ENCODE measurements around the gene STAMBPL1. TPM values are rescaled to one million over a fixed set of nuclear protein-coding genes. Genes with fewer than 3 reads are reported as not detected.
A peak's percentile ranks its signal among the peaks of the same experiment; 100 is the strongest.

STAMBPL1 gene
- total RNA-seq, 2 experiments from 2014 or later, result 39.7 to 45.4 TPM

DNA sequence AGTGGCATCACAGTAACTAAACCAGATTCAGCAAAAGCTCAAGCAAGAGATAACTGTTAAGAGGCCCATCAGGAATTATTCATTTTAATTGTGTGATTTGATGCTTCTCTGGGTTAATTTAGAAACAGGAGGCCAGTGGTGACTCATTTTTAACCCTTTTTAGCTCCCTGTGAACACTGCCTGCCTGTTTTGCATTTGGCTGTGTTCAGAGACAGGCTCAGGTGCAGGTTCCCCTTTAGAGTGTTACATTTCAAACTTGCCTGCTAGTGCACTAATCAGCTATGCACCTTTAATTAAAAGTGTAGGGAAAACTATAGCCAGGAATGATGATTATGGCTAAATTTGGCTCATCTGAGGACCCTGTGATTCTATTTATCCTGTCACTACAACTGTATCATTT lies 6.5 kb downstream of the STAMBPL1 start:
- no peaks in the 10 kb centered on the region for H3K27me3 Mint-ChIP-seq
- ChIA-PET POLR2A (interaction anchor here (1.6 kb wide), 1 partner anchor 115 kb away, joined by 5 read pairs; no protein-coding TSS in a partner anchor), CTCF (interaction anchor here (0.7 to 1.6 kb wide), 4 partner anchors 9 to 52 kb away, joined by 3 to 5 read pairs (median 4); no protein-coding TSS in a partner anchor)
- H3K4me3 Mint-ChIP-seq, result no peak overlapping the region
- peaks cover 52% of the 10 kb centered on the region for H3K36me3 Mint-ChIP-seq (ENCODE audit: low read depth)
- no peak for DNase-seq
- no peak overlapping the region for H3K27ac Mint-ChIP-seq
- peaks cover 77% of the 10 kb centered on the region for H3K4me1 Mint-ChIP-seq
- H3K9me3 Mint-ChIP-seq, result no peaks in the 10 kb centered on the region

- no peaks in the 10 kb centered on the region for H3K9me3 Mint-ChIP-seq
- POLR2A ChIA-PET, result no interaction called here
- no peak overlapping the region for H3K27ac Mint-ChIP-seq
- no peak for DNase-seq
- H3K4me3 Mint-ChIP-seq, result no peak overlapping the region
- H3K4me1 Mint-ChIP-seq, result peaks cover 62% of the 10 kb centered on the region
- H3K36me3 Mint-ChIP-seq (ENCODE audit: low read depth), result peaks cover 39% of the 10 kb centered on the region
- H3K27me3 Mint-ChIP-seq, result no peaks in the 10 kb centered on the region
- CTCF ChIA-PET, result interaction anchor here (0.9 to 1.2 kb wide), 2 partner anchors 12 kb away, joined by 3 read pairs; no protein-coding TSS in a partner anchor
Observed at GRCh38 chr10:88888810-88889445, 8.9 kb downstream of the STAMBPL1 start.

- Mint-ChIP-seq H3K27ac (no peak overlapping the region), H3K4me3 (no peak overlapping the region), H3K27me3 (no peaks in the 10 kb centered on the region), H3K9me3 (no peaks in the 10 kb centered on the region), H3K4me1 (peaks cover 58% of the 10 kb centered on the region), H3K36me3 (ENCODE audit: low read depth) (peaks cover 40% of the 10 kb centered on the region)
- DNase-seq, result no peak
- ChIA-PET CTCF (interaction anchor here (1.2 kb wide), 1 partner anchor 12 kb away, joined by 3 read pairs; no protein-coding TSS in a partner anchor), POLR2A (no interaction called here)
Observed at GRCh38 chr10:88889559-88890337, 9.7 kb downstream of the STAMBPL1 start.

- Mint-ChIP-seq H3K4me1 (peaks cover 55% of the 10 kb centered on the region), H3K4me3 (no peak overlapping the region), H3K9me3 (no peaks in the 10 kb centered on the region), H3K36me3 (ENCODE audit: low read depth) (peaks cover 39% of the 10 kb centered on the region), H3K27me3 (no peaks in the 10 kb centered on the region), H3K27ac (no peak overlapping the region)
- no peak for DNase-seq
- POLR2A ChIA-PET, result no interaction called here
- CTCF ChIA-PET, result interaction anchor here (2.1 kb wide), 1 partner anchor 10 kb away, joined by 8 read pairs; no protein-coding TSS in a partner anchor
Observed at GRCh38 chr10:88890681-88891381, 10.8 kb downstream of the STAMBPL1 start.

DNA sequence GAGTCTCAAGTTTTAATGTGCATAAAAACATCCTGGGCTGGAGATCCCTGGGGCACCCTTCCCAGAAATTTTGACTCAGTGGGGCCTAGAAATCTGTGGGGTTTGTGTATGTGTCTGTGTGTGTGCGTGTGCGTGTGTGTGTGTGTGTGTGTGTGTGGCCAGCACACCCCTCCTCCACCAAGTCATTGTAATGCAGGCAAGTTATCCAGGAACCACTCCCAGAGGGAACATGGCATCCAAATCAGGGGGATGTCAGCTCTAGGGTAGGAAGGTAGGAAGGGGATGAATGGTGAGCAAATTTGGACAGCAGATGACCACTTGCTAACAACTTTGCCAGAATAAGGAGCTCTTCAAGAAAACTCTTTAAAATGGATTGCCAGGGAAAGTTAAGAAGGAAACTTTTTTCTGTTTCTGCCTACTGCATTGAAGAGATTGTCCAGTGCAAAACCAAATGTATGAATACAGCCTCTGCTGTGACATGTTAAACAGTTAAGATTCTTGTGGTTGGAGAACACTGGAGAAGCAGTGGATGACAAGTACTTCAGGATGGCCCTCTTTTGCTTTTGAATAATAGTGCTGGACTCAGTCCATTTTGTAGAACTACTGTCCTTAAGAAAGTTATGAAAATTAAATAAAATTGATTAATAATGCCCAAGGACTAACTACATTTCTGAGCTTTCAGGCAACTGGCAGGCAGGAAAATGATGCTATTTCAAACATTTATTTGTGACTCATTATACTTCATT lies 12.3 kb downstream of the STAMBPL1 start:
- Mint-ChIP-seq H3K4me3 (no peak overlapping the region), H3K4me1 (peaks cover 61% of the 10 kb centered on the region), H3K36me3 (ENCODE audit: low read depth) (peaks cover 48% of the 10 kb centered on the region), H3K27ac (no peak overlapping the region), H3K27me3 (no peaks in the 10 kb centered on the region), H3K9me3 (no peaks in the 10 kb centered on the region)
- ChIA-PET CTCF (interaction anchor here (0.6 to 2.1 kb wide), 4 partner anchors 8 to 40 kb away, joined by 3 to 8 read pairs (median 3); no protein-coding TSS in a partner anchor), POLR2A (interaction anchor here (0.6 kb wide), 1 partner anchor 69 kb away, joined by 6 read pairs; no protein-coding TSS in a partner anchor)
- DNase-seq, result no peak

DNA sequence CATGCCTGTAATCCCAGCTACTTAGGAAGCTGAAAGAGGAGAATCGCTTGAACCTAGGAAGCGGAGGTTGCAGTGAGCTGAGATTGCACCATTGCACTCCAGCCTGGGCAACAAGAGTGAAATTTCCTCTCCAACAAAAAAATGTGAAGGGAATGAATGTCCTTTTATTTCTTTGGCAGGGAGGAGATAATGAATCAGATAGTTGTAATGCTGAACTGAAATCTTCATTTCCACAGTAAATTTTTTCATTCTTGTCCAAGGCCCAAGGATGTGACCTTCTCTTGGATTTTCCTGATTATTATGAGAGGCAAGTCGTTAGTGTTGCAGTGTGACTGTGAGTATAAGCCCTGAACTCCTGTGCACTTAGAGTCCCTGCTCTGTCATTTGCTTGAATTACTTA lies 13.6 kb downstream of the STAMBPL1 start:
- H3K27ac Mint-ChIP-seq, result peak overlapping the region; percentile 16
- H3K9me3 Mint-ChIP-seq, result no peaks in the 10 kb centered on the region
- ChIA-PET POLR2A (no interaction called here), CTCF (interaction anchor here (1.4 kb wide), 1 partner anchor 17 kb away, joined by 3 read pairs; no protein-coding TSS in a partner anchor)
- no peaks in the 10 kb centered on the region for H3K27me3 Mint-ChIP-seq
- H3K4me3 Mint-ChIP-seq, result no peak overlapping the region
- peaks cover 60% of the 10 kb centered on the region for H3K4me1 Mint-ChIP-seq
- peaks cover 43% of the 10 kb centered on the region for H3K36me3 Mint-ChIP-seq (ENCODE audit: low read depth)
- no peak for DNase-seq

- H3K27me3 Mint-ChIP-seq, result no peaks in the 10 kb centered on the region
- DNase-seq, result no peak
- ChIA-PET POLR2A (no interaction called here), CTCF (interaction anchor here (0.8 to 1.4 kb wide), 5 partner anchors 8 to 38 kb away, joined by 3 read pairs; no protein-coding TSS in a partner anchor)
- peaks cover 51% of the 10 kb centered on the region for H3K36me3 Mint-ChIP-seq (ENCODE audit: low read depth)
- peaks cover 61% of the 10 kb centered on the region for H3K4me1 Mint-ChIP-seq
- no peak overlapping the region for H3K27ac Mint-ChIP-seq
- no peaks in the 10 kb centered on the region for H3K9me3 Mint-ChIP-seq
- H3K4me3 Mint-ChIP-seq, result no peak overlapping the region
Observed at GRCh38 chr10:88895250-88895649, 15.2 kb downstream of the STAMBPL1 start.

DNA sequence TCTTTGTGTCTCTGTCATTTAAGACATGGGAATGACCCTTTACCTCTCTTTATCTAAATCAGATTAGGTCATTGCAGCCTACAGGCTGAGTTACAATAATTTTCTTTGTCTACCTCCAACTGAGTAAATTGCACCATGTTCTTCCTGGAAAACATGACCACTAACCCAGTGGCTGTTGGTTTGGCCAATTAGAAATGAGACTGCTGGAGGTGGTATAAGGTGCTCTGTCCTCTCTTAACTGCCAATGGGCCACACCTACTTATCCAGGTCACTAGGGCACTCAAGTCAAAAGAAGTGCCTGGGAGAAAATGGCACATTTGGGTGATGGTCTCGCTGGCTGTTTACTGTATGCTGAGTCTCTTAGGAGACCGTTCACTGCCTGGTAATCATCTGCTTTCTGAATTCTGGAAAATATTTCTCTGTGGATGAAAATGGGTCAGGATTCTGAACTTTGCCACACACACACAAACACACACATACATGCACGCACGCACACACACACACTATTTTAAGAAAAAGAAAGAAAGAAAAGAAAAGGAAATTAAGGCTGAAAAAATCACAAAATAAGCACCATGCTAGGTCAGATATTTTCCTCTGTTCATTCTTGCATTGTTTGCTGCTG lies 16.4 kb downstream of the STAMBPL1 start:
- H3K27ac Mint-ChIP-seq, result no peak overlapping the region
- DNase-seq, result no peak
- no peaks in the 10 kb centered on the region for H3K9me3 Mint-ChIP-seq
- ChIA-PET CTCF (no interaction called here), POLR2A (no interaction called here)
- peaks cover 58% of the 10 kb centered on the region for H3K36me3 Mint-ChIP-seq (ENCODE audit: low read depth)
- no peak overlapping the region for H3K4me3 Mint-ChIP-seq
- peaks cover 67% of the 10 kb centered on the region for H3K4me1 Mint-ChIP-seq
- no peaks in the 10 kb centered on the region for H3K27me3 Mint-ChIP-seq

DNA sequence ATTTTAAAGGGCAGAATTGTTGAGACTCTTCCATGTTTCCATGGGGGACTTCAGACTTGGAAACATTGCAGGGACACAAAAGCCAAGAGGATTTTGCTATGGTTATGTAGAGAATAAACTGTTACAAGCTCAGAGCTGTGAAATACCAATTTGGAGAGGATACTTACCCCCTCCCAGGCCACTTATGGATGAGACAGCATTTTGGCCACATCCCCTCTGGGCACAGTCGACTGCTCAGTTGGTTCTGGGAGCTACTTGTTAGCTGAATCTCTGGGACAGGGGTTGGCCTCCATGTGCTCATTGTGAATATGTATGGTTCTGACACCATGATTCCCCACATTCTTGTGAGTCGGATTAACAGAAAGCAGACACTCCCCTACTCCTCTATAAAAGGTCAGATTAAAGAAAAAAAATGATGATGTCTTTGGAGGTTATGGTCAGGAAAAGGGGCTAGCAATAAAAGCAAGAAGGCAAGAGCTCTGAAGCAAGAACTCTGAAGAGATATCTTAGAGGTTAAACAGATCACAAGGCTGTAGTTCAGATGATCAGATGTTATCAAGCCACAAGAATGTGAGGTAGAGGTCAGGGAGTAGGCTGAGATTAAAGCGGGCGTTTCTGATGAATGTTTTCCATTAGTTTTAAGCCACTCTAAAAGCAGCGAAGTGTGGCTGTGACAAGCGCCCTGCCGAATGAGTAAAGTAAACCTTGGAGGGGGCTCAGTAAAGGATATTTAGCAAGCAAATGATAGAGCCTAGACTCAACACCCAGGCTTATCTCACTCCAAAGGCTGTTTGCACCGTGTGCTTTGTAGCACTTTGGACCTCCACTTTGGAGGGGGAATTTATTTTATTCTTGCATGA lies 17.2 kb downstream of the STAMBPL1 start:
- peak overlapping the region; percentile 2 for H3K27ac Mint-ChIP-seq
- ChIA-PET CTCF (interaction anchor here (1.2 kb wide), 1 partner anchor 169 kb away, joined by 4 read pairs; no protein-coding TSS in a partner anchor), POLR2A (no interaction called here)
- peaks cover 70% of the 10 kb centered on the region for H3K4me1 Mint-ChIP-seq
- H3K27me3 Mint-ChIP-seq, result no peaks in the 10 kb centered on the region
- peaks cover 62% of the 10 kb centered on the region for H3K36me3 Mint-ChIP-seq (ENCODE audit: low read depth)
- no peak overlapping the region for H3K4me3 Mint-ChIP-seq
- H3K9me3 Mint-ChIP-seq, result no peaks in the 10 kb centered on the region
- DNase-seq, result no peak

DNA sequence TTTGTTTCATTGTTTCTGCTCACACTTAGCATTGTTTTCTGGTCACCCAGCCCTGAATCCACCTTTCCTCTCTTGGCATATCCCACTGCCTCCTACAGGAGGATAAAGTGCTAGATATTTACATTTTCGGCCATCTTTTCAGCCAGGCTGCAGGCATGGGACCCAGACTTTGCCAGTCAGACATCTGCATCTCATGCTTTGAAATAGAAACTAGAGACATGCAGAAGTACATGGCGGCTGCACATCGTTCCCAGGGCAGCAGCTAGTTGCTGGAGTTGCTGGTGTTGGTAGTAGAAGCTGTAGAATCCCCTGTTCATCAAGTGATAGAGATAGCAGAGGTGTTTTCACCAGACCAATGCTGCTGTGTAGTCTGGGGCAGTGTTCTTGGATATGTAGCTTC lies 18.7 kb downstream of the STAMBPL1 start:
- ChIA-PET POLR2A (no interaction called here), CTCF (interaction anchor here (0.6 to 1.1 kb wide), 2 partner anchors 12 to 191 kb away, joined by 3 to 5 read pairs; no protein-coding TSS in a partner anchor)
- no peak for DNase-seq
- Mint-ChIP-seq H3K4me1 (peaks cover 67% of the 10 kb centered on the region), H3K9me3 (no peaks in the 10 kb centered on the region), H3K27ac (no peak overlapping the region), H3K36me3 (ENCODE audit: low read depth) (peaks cover 71% of the 10 kb centered on the region), H3K27me3 (no peaks in the 10 kb centered on the region), H3K4me3 (no peak overlapping the region)

DNA sequence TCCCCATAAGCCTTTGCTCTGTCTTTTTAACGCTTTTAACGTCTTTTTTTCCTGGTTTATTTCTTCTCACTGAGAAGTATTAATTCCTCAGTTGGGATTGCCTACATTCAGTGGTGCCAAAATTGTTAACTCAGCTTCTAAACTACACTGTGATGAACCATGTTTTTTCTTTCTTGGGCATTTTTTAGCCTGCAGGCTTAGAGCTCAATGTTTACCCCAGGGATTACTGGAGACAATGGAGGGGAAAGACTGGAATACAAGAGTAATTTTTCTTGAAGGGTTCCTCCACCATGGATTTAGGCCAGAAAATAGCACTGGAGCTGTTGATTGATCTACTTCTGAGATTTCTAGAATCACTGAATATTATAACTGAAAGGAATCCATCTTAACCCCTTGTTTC lies 19.8 kb downstream of the STAMBPL1 start:
- H3K36me3 Mint-ChIP-seq (ENCODE audit: low read depth), result peaks cover 75% of the 10 kb centered on the region
- no peak overlapping the region for H3K27ac Mint-ChIP-seq
- H3K4me3 Mint-ChIP-seq, result no peak overlapping the region
- POLR2A ChIA-PET, result no interaction called here
- DNase-seq, result no peak
- CTCF ChIA-PET, result interaction anchor here (1.1 to 2.1 kb wide), 3 partner anchors 8 to 35 kb away, joined by 3 to 8 read pairs (median 6); no protein-coding TSS in a partner anchor
- peaks cover 62% of the 10 kb centered on the region for H3K4me1 Mint-ChIP-seq
- no peaks in the 10 kb centered on the region for H3K27me3 Mint-ChIP-seq
- H3K9me3 Mint-ChIP-seq, result no peaks in the 10 kb centered on the region

Data from activated CD4-positive, alpha-beta T cell treated with anti-CD3 and anti-CD28 coated beads, Interleukin-2, amount 10 ng/mL, durations not matched to agents 7 days and 5 days (primary cell).